ENCODE data around the gene ENTPD7. TPM values are rescaled to one million over a fixed set of nuclear protein-coding genes. Genes with fewer than 3 reads are reported as not detected.

The ENTPD7 gene
- total RNA-seq, 2 donors from 2014 or later: 3.5 to 3.7 TPM

DNA sequence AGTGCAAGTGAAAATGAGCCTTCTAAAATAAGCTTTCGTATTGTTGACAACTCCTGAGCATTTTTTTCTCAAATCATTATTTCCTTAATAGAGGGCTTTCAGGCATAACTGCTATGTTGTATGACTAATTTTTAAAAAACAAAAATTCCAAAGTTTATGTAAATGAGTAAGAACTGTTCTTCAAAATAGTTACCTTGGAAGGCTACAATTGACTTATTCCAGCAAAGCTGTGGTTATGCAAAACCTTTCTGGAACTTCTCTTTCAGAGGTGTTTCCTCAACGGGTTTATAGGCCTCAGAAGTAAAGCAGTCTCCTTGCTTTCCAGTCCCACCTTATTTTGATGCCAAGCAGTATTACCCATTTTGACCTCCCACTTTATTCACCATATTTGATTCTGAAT is 41.6 kb upstream of the ENTPD7 start:
- no peaks in the 10 kb centered on the region for H3K27me3 ChIP-seq
- peak overlapping the region in 1 of 2 donors; percentile 44 for H3K27ac ChIP-seq
- no peak for DNase-seq (ENCODE audit: low spot score)
- no peak overlapping the region for H3K4me3 ChIP-seq
- peaks cover 8% of the 10 kb centered on the region for H3K36me3 ChIP-seq
- H3K9me3 ChIP-seq: no peaks in the 10 kb centered on the region
- TF ChIP-seq, protein P1, sequence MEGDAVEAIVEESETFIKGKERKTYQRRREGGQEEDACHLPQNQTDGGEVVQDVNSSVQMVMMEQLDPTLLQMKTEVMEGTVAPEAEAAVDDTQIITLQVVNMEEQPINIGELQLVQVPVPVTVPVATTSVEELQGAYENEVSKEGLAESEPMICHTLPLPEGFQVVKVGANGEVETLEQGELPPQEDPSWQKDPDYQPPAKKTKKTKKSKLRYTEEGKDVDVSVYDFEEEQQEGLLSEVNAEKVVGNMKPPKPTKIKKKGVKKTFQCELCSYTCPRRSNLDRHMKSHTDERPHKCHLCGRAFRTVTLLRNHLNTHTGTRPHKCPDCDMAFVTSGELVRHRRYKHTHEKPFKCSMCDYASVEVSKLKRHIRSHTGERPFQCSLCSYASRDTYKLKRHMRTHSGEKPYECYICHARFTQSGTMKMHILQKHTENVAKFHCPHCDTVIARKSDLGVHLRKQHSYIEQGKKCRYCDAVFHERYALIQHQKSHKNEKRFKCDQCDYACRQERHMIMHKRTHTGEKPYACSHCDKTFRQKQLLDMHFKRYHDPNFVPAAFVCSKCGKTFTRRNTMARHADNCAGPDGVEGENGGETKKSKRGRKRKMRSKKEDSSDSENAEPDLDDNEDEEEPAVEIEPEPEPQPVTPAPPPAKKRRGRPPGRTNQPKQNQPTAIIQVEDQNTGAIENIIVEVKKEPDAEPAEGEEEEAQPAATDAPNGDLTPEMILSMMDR (IDR thresholded peaks at IDR 0.05): no peak
- peaks cover 0 to 42% of the 10 kb centered on the region in 2 donors for H3K4me1 ChIP-seq

GRCh38 chr10:99619090-99619800 is 40.1 kb upstream of the ENTPD7 start:
- peak overlapping the region; percentile 97 to 100 for H3K27ac ChIP-seq
- no peaks in the 10 kb centered on the region for H3K9me3 ChIP-seq
- DNase-seq (ENCODE audit: low spot score): no peak
- H3K27me3 ChIP-seq: no peaks in the 10 kb centered on the region
- H3K4me1 ChIP-seq: peaks cover 0 to 42% of the 10 kb centered on the region in 2 donors
- peak overlapping the region; percentile 83 to 93 for H3K4me3 ChIP-seq
- TF ChIP-seq, protein P1 (IDR thresholded peaks at IDR 0.05): no peak
- H3K36me3 ChIP-seq: no peaks in the 10 kb centered on the region

GRCh38 chr10:99619851-99620710 is 39.2 kb upstream of the ENTPD7 start, which contains the start of gene SLC25A28:
Gene SLC25A28, minus strand, starts transcription at chr10:99620439. Its CDS starts 104 bp downstream, at chr10:99620335.
- peak; percentile 98 for DNase-seq (ENCODE audit: low spot score)
- TF ChIP-seq, protein P1 (IDR thresholded peaks at IDR 0.05): no peak
- Histone ChIP-seq H3K36me3 (no peaks in the 10 kb centered on the region), H3K4me1 (peaks cover 0 to 42% of the 10 kb centered on the region in 2 donors), H3K27ac (peak within 1 kb of the TSS; percentile 97 to 100), H3K4me3 (peak within 1 kb of the TSS; percentile 83 to 93), H3K27me3 (no peaks in the 10 kb centered on the region), H3K9me3 (no peaks in the 10 kb centered on the region)

DNA sequence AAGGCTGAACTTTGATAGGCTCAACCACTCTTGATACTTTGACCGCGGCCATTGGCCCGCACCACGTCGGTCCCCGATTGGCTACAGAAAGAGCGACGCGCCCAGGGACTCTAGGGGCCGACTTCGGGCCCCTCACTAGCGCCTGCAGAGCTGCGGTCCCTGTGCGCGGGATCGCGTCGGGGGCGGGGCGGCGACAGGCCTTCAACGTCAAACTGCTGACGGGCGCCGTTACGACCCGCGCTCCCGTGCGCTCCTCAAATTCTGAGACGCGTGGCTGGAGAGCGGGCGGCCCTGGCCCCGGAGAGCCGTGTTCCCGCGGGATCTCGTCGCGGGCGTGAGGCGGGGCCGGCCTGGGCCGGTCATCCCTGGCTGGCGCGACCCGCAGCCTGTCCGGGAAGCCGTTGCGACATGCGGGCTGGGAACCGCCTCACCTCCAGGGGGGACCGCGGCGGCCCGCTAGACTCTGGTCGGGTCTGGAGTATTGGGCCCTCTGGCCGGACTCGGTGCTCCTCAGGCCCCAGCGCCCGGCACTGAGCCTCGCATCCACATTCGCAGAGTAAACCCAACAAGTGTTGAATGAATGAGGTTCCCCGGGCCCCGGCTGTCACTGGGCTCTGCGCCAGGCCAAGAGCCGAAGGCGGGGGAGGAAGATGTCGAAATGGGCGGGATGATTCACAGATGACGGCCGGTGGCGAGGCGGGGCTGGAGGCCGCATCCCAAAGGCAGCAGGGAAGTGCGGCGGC is 38.4 kb upstream of the ENTPD7 start:
- H3K36me3 ChIP-seq: no peaks in the 10 kb centered on the region
- peak; percentile 97 for DNase-seq (ENCODE audit: low spot score)
- peaks cover 0 to 38% of the 10 kb centered on the region in 2 donors for H3K4me1 ChIP-seq
- peak overlapping the region; percentile 97 to 100 for H3K27ac ChIP-seq
- H3K9me3 ChIP-seq: no peaks in the 10 kb centered on the region
- peak overlapping the region; percentile 83 to 93 for H3K4me3 ChIP-seq
- TF ChIP-seq, protein P1 (IDR thresholded peaks at IDR 0.05): no peak
- H3K27me3 ChIP-seq: no peaks in the 10 kb centered on the region

- no peaks in the 10 kb centered on the region for H3K27me3 ChIP-seq
- H3K4me3 ChIP-seq: peak overlapping the region; percentile 83 to 93
- H3K9me3 ChIP-seq: no peaks in the 10 kb centered on the region
- TF ChIP-seq, protein P1 (IDR thresholded peaks at IDR 0.05): no peak
- no peak for DNase-seq (ENCODE audit: low spot score)
- H3K4me1 ChIP-seq: peaks cover 0 to 34% of the 10 kb centered on the region in 2 donors
- H3K36me3 ChIP-seq: no peaks in the 10 kb centered on the region
- H3K27ac ChIP-seq: peak overlapping the region; percentile 97 to 100
Observed at GRCh38 chr10:99621454-99622251, 37.7 kb upstream of the ENTPD7 start.
